Right lobe of liver (tissue), 4 donors: ENCODE data around the gene SNPH.

Experiments used
- POLR2A ChIP-seq: fragments of 450-650 bp; IDR thresholded peaks from one replicate; pipeline ENCODE4 v1.6.1; 2017; ENCODE audit warnings: antibody characterized with exemption, mild to moderate bottlenecking
- TF ChIP-seq, protein P1 (sequence below), 4 donors: fragments of 200-600 bp in 3 of 4; fragments of 450-650 bp in 1 of 4; IDR thresholded peaks; one replicate each; pipeline versions ENCODE4 v1.5.1 to v1.8.0; 2016 to 2022; ENCODE audit warnings: antibody characterized with exemption in 4 of 4, mild to moderate bottlenecking in 2 of 4
- donor health status: DM: no; HTN: no; CAD: no.
- donor health status: DM: no; HTN: no; CAD: no.
- donor health status: DM: no; HTN: yes; CAD: no.

DNA sequence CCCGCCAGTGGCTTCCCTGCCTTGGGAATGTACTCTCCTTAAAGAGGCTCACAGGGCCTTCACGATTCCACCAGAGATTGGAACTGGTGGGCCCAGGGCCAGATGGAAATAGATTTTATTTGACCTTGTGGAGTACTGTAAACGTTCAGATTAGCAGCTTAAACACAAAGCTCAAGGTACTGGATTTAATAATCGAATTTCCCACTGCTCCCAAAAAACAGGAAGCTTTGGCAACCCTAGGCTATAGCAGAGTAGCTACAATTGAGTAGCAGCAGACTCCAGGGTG is 55.5 kb downstream of the SNPH start:
- TF ChIP-seq, protein P1, sequence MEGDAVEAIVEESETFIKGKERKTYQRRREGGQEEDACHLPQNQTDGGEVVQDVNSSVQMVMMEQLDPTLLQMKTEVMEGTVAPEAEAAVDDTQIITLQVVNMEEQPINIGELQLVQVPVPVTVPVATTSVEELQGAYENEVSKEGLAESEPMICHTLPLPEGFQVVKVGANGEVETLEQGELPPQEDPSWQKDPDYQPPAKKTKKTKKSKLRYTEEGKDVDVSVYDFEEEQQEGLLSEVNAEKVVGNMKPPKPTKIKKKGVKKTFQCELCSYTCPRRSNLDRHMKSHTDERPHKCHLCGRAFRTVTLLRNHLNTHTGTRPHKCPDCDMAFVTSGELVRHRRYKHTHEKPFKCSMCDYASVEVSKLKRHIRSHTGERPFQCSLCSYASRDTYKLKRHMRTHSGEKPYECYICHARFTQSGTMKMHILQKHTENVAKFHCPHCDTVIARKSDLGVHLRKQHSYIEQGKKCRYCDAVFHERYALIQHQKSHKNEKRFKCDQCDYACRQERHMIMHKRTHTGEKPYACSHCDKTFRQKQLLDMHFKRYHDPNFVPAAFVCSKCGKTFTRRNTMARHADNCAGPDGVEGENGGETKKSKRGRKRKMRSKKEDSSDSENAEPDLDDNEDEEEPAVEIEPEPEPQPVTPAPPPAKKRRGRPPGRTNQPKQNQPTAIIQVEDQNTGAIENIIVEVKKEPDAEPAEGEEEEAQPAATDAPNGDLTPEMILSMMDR (IDR thresholded peaks at IDR 0.05), result no peak
- TF ChIP-seq POLR2A, result no peak
